Measurements from ENCODE around the gene MTREX.
"Not testable (repeated sequence)": the region's sequence is repeated elsewhere in the genome, so short reads cannot be mapped to it uniquely, and the experiment has no call there.

MTREX gene

GRCh38 chr5:55307383-55308253 is at the start of gene MTREX, which contains the start of gene DHX29:
MTREX (plus strand) TSS chr5:55307989; CDS start chr5:55308014, 25 bp downstream.
DHX29 (minus strand) TSS chr5:55307694; CDS start chr5:55307573, 121 bp downstream.
- peak; percentile 93 for DNase-seq

- no peak for DNase-seq
Observed at GRCh38 chr5:55258339-55258738, 49.5 kb upstream of the MTREX start.

GRCh38 chr5:55276771-55277170 is 31.0 kb upstream of the MTREX start:
- DNase-seq = no peak

- no peak for DNase-seq
Observed at GRCh38 chr5:55278778-55279177, 29.0 kb upstream of the MTREX start.

- no peak for DNase-seq
Observed at GRCh38 chr5:55286411-55286933, 21.3 kb upstream of the MTREX start.

- DNase-seq = no peak
Observed at GRCh38 chr5:55289808-55290207, 18.0 kb upstream of the MTREX start.

GRCh38 chr5:55290991-55291390 is 16.8 kb upstream of the MTREX start:
- no peak for DNase-seq

GRCh38 chr5:55294935-55295334 is 12.9 kb upstream of the MTREX start:
- no peak for DNase-seq

GRCh38 chr5:55300890-55301289 is 6.9 kb upstream of the MTREX start:
- DNase-seq = no peak

- no peak for DNase-seq
Observed at GRCh38 chr5:55303238-55303690, 4.5 kb upstream of the MTREX start.

GRCh38 chr5:55304584-55304983 is 3.2 kb upstream of the MTREX start:
- no peak for DNase-seq

- no peak for DNase-seq
Observed at GRCh38 chr5:55305345-55305744, 2.4 kb upstream of the MTREX start.

GRCh38 chr5:55306641-55307382 is 977 bp upstream of the MTREX start:
- peak in 1 of 2 experiments; percentile 2 for DNase-seq

- DNase-seq = peak in 1 of 2 experiments; percentile 8
Observed at GRCh38 chr5:55308254-55308836, 556 bp downstream of the MTREX start.

GRCh38 chr5:55313870-55314617 is 6.3 kb downstream of the MTREX start:
- no peak for DNase-seq

- no peak for DNase-seq
Observed at GRCh38 chr5:55316289-55316688, 8.5 kb downstream of the MTREX start.

GRCh38 chr5:55316837-55317236 is 9.0 kb downstream of the MTREX start:
- no peak for DNase-seq

- not testable (repeated sequence) for DNase-seq
Observed at GRCh38 chr5:55318237-55318636, 10.4 kb downstream of the MTREX start.

- DNase-seq = no peak
Observed at GRCh38 chr5:55319491-55319890, 11.7 kb downstream of the MTREX start.

- DNase-seq = no peak
Observed at GRCh38 chr5:55320571-55320970, 12.8 kb downstream of the MTREX start.

GRCh38 chr5:55324006-55324405 is 16.2 kb downstream of the MTREX start:
- DNase-seq = no peak

GRCh38 chr5:55324815-55325418 is 17.1 kb downstream of the MTREX start:
- DNase-seq = peak; percentile 15 to 45

Measured in NCI-H446 (cell line).